Stimulated activated CD4-positive, alpha-beta T cell treated with anti-CD3 and anti-CD28 coated beads, Interleukin-2, amount 100 ng/mL, for 48 hours (primary cell): ENCODE results near the gene ARX.

Experiments
- DNase-seq, 2 donors: peaks; one replicate each; pipeline ENCODE4 v3.0.0-alpha.2; 2020

Gene ARX

DNA sequence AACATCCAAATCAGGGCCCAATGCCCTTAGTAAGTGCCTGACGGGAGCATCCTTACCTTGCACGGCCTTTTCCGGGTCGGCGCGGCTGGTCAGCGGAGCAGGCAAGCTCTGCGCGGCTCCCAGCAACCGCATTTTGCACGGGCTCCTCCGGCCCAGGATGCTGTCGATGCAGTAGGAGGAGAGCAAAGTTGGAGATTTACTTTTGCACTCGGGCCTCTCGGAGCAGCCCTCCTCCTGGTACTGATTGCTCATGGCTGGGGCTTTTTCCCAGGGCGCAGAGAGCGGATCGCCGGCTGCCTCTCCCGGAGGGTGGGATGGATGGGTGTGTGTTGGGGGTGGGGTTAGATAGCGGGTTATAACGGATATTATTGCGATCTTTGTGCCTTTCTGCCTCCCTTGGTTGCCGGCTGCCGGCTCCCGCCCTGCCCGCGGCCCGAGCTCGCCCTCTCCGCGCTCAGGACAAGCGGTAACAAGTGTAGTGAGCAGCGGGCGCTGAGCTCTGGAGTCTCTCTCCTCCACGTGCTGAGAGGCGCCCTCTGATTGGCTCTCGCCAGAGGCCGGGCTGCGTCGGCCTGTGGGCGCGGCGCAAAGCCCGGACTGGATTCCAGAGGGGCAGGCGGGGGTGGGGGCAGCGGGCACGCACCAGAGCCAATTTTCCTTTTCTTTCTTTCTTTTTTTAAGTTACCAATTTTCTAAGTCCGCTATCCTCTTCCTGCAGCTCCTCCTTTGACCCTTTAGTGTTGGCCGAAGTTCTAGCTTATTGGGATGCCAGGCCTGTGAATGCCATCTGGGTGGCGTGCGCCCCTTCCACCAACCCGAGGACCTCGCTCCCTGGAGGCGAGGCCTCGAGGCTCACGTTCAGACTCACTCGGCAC is at the start of gene ARX:
ARX (minus strand) TSS at position 480 of the 875 bp plus-strand sequence; CDS start at position 252, 228 bp downstream.
- no peak for DNase-seq

DNA sequence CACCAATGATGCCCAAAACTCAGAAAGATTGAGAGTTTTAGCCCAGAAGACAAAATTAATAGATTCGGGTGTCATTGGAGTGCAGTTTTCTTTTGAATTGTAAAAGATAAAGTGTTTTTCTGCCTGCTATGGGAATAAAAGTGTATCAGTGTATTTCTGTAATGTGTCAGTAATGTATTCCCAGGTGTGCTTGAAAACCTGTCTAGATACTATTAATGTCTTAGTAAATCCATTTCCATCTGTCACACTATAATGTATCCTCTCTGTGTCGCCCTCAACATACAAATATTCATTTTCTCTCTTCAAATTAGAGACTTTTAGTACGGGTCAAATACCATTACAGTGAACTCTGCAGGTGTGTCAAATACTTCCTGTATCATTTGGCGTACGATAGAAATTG is 43.5 kb upstream of the ARX start:
- no peak for DNase-seq

DNA sequence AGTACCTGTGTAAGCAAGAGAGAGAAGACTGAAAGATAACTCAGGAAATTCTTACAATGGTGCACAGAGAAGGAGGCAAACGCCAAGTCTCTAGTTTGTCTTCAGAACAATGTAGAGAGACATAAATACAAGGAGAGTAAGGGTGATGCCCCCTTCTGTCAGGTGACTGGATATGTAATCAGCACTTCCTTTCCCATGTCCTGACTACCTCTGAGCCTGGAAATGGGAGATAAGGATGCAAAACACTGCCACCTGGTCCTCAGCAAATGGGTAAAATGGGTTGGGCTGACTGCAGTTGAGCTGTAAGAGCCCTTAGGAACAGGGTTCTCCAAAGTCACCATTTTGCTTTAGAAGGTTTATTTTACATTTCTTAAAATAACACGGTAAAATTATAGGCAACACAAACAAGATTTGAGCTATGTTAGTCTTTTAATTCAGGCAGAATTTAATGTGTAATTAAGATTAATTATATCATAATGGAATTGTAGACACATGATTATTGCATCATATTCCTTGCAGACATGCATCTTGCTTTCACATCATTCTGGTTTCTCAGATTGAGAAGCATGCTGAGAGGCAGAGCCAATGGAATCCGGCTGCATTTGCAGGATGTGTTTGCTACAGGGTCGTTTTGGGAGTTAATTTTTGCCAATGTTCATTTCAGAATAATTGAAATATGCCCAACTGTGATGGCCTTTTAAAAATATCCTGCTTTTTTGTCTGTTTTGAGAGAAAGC is 37.2 kb upstream of the ARX start:
- no peak for DNase-seq

DNA sequence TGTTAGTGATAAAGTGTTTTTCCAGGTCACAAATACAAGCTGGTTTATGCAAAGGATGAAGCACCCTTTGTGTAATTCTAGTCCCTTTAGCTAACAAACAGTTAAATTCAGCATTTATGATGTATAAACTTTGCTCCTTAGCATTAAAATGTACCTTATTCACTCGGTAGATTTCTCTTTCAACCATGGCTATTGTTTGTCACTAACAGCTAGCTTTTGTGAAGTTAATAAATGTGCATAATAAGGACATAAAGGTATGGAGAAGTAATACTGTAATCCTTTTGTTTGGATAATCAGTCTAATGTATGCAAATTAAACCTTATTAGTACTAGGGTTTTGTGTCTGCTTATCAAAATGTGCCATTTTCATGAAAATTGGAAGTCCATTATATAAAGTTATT is 34.2 kb upstream of the ARX start:
- no peak for DNase-seq

GRCh38 chrX:25049357-25049756 is 33.6 kb upstream of the ARX start:
- no peak for DNase-seq

- DNase-seq: no peak
These were observed 32.4 kb upstream of the ARX start for GRCh38 chrX:25048178-25048577.

DNA sequence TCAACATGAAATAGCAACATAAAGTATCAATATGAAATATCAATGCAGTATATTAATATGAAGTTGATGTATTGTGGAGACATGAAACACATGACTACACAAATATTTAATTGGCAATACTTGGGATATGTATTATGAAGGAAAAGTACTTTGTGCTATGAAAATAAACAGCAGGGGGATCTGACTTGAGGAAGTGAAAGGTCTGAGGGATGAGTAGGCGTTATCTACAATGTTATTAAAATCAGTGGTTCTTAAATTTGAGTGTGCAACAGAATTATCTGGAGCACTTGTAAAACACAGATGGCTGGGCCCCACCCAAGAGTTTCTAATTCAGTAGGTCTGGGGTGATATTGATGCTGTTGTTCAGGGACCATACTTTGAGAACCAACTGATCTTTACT is 27.4 kb upstream of the ARX start:
- no peak for DNase-seq

DNA sequence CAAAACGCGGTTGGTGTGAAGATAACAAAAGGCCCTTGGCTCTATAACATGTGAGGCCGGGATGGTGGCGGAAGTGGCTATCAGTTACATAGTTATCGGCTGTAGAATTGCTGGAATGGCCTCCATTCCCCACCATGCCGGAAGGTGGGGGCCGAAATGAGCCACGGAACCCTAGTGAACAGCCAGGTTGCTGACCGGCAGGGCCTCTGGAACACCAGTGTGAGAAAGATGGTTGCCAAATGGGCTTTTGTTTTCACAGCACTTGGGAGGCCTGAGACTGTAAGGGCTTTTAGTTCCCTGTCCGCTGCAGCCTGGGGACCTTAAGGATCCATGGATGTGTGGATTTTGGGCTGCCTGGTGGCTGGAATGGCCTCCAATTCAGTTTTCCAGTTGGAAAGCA is 23.3 kb upstream of the ARX start:
- DNase-seq: no peak

- DNase-seq: no peak
These were observed 19.1 kb upstream of the ARX start for GRCh38 chrX:25034889-25035288.

- no peak for DNase-seq
These were observed 13.6 kb upstream of the ARX start for GRCh38 chrX:25029288-25029825.

- no peak for DNase-seq
These were observed 13.0 kb upstream of the ARX start for GRCh38 chrX:25028726-25029125.

- DNase-seq: no peak
These were observed 10.8 kb upstream of the ARX start for GRCh38 chrX:25026576-25026975.

DNA sequence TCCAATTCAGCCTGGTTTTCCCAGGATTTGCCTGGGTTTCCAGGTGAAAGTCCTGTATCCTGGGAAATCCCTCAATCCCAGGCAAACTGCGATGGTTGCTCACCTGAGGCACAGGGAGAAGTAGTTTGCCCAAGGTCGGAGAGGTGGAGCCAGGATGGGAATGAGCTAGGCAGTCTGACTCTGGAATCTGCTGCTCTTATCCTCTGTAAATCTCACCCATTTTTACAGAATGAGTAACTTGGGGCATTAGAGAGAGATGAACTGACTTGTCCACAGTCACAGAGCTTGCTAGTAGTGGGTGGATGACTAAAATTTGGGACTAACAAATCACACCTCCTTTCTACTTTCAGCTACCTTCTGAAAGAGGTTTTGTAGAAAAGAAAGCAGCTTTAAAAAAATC is 9.8 kb upstream of the ARX start:
- no peak for DNase-seq

GRCh38 chrX:25023908-25024307 is 8.1 kb upstream of the ARX start:
- DNase-seq: no peak

DNA sequence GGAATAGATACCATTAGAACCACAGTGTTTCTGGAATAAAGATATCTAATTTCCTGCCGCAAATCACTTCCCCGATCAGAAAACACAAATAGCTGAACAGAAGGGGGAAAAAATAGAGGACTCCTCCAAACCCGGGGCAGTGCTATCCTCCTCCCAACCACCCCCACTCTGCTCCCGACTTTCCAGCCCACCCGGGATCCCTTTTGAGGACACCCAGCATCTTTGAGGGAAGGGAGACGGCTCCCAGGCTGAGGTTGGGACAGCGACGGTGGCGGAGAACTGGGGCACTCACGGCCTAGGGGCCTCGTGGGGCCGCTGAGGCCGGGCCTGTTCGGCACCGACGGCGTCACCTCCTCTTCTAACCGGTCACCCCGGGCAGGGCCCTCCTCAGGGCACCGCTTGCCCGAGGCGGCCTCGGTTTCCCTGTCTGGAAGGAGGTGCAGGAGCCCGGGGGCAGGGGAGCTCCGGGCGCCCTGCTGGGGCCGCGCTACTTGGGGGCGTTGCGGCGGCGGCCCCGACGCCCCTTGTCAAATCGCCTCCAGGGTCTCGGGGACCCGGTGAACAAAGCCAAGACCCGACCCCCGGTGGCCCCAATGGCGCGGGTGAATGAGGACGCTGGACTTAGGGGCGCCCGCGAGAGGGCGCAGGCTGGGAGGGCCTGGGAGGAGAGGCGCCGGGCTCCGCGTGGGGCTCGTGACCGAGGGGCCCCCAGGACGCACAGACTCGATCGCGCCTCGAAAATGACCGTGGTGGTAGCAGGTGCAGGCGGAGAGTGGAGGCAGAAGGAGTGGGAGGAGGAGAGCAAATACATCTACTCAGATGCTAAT is 6.9 kb upstream of the ARX start:
- no peak for DNase-seq

- peak in 1 of 2 donors; percentile 37 for DNase-seq
These were observed 5.2 kb upstream of the ARX start for GRCh38 chrX:25020905-25021449.

- no peak for DNase-seq
These were observed 4.7 kb upstream of the ARX start for GRCh38 chrX:25020391-25020904.

DNA sequence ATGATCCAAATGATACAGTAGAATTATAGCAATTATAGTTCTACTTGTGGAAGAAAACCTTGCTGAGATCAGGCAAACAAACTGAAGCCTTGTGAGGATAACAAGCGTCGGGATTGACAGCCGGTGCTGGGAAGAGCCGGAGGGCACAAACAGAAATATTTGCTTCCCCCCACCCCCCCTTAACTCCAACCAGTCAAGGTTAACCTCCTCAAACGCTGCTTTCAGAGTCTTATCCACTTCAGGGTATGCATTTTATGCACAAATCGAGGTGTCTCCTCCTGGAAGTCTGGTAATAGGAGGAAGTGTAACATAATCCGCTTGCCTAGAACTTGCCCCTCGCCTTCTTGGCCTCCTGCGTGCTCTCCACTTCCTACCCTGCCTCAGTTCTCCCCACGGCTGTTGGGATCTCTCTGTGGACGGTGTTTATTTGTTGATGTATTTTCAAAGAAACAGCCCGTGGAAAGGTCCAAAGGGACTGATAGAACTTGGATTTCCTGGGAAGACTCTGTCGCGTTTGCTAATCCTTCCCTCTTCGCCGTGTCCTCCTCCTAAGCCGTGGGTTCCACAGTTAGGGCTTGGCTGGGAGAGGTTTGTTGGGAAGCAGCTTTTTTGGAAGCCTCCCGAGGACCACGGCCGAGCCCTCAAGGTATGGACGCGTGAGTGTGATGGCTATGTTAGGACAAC is 4.1 kb upstream of the ARX start:
- no peak for DNase-seq

- DNase-seq: no peak
These were observed 2.9 kb upstream of the ARX start for GRCh38 chrX:25018682-25019081.

GRCh38 chrX:25017667-25018247 is 2.0 kb upstream of the ARX start:
- no peak for DNase-seq

DNA sequence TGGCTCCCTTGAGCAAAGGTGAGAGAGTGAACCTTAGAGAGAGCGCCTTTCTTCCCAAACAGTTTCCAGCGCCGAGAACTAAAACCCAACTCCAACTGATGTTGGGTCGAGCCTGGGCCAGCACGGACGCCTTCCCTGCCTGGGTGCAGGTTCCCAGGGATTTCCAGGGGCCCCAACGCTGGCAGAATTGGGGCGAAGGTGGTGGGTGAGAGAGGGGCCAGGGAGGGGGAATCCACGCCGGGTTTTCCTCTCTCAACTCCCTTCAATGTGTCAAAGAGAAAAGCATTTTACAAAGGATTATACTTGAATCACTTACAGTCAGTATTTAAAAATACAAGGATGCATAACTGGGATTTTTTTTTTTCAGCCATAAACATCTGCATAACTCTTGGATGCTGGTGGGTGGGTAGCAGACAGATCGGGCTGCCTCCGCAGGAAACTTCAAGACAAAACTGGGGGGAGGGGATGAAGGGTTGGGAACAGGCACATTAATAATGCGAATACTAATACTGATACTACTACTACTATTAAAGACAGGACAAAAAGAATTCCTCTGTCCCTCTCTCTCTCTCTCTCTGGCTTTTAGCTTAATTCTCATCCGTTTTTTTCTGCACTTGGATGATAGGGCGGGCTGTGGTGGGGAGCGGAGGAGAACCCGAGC is 1.3 kb upstream of the ARX start:
- DNase-seq: no peak
